Measurements from ENCODE around the gene TBC1D22A.
A peak's percentile ranks its signal among the peaks of the same experiment; 100 is the strongest.

TBC1D22A gene

GRCh38 chr22:47009304-47010101 is 247.1 kb downstream of the TBC1D22A start:
- TF ChIP-seq, protein P1, sequence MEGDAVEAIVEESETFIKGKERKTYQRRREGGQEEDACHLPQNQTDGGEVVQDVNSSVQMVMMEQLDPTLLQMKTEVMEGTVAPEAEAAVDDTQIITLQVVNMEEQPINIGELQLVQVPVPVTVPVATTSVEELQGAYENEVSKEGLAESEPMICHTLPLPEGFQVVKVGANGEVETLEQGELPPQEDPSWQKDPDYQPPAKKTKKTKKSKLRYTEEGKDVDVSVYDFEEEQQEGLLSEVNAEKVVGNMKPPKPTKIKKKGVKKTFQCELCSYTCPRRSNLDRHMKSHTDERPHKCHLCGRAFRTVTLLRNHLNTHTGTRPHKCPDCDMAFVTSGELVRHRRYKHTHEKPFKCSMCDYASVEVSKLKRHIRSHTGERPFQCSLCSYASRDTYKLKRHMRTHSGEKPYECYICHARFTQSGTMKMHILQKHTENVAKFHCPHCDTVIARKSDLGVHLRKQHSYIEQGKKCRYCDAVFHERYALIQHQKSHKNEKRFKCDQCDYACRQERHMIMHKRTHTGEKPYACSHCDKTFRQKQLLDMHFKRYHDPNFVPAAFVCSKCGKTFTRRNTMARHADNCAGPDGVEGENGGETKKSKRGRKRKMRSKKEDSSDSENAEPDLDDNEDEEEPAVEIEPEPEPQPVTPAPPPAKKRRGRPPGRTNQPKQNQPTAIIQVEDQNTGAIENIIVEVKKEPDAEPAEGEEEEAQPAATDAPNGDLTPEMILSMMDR (IDR thresholded peaks at IDR 0.05; ENCODE audit: low read depth, low read length, missing control alignments) = no peak
- in situ Hi-C loops (cut with HindIII; ENCODE audit: low pct_ligation_motif_present, low sequenced_read_pairs) = no loop called here
- DNase-seq = no peak
- peaks cover 5% of the 10 kb centered on the region for H3K36me3 ChIP-seq (replicated peaks)
- no peaks in the 10 kb centered on the region for H3K27me3 ChIP-seq (replicated peaks)
- H3K4me3 ChIP-seq (ENCODE audit: low read depth, low read length) = no peak overlapping the region
- H3K27ac ChIP-seq = no peak overlapping the region

DNA sequence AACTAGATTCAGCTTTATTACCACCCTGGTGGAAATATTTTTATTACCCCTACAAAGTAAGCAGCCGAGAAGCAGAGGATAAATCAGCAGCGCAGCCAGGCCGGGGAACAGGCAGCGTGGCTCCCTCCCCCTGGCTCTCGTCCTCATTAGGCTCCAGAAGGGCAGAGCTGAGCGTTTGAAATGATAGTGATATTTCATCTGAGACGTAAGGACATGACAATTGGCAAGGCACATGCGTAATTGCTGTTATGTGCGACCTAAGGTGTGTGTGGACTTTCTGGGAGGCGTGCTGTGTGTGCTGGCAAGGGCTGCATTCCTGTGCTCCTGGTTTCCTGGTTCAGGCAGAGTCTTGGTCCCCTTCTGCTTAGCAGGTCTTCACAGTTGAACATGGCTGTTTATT is 247.8 kb downstream of the TBC1D22A start:
- DNase-seq = no peak
- in situ Hi-C loops (cut with HindIII; ENCODE audit: low pct_ligation_motif_present, low sequenced_read_pairs) = no loop called here
- no peak overlapping the region for H3K4me3 ChIP-seq (ENCODE audit: low read depth, low read length)
- TF ChIP-seq, protein P1 (IDR thresholded peaks at IDR 0.05; ENCODE audit: low read depth, low read length, missing control alignments) = no peak
- H3K27ac ChIP-seq = no peak overlapping the region
- peaks cover 5% of the 10 kb centered on the region for H3K36me3 ChIP-seq (replicated peaks)
- no peaks in the 10 kb centered on the region for H3K27me3 ChIP-seq (replicated peaks)

DNA sequence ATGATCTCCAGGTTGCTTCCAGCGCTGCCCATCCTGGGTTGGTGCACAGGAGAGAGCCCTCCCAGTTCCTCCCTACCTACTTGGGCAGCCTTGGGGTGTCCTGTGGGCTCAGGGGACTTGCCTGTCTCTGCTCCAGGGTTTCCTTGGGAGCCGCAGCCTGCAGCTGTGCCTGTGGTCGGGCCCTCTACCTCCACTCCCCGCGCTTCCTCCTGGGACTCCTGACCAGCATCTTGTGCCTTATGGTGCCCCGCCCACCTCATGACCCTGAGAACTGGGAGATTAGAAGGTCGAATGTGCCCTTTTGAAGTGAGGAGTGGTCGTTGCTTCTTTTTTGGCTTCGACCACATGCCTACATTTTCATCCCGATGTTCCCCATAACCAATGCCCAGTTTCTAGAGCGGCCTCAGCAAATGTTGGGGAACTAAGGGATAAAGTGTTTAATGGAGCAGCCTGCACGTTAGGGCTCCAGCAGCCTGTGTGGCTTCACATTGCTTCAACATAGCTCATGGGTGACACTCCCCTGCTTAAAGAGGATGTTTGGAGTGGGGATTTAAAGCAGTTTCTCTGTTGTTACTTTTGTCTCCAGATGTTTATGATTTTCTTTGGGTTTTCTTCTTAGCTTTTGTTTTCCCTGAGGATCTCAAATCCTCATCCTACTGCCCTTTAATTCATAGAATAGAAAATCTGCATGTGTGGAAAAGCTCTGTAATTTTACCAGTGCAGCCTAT is 248.8 kb downstream of the TBC1D22A start:
- no peak overlapping the region for H3K4me3 ChIP-seq (ENCODE audit: low read depth, low read length)
- in situ Hi-C loops (cut with HindIII; ENCODE audit: low pct_ligation_motif_present, low sequenced_read_pairs) = no loop called here
- TF ChIP-seq, protein P1 (IDR thresholded peaks at IDR 0.05; ENCODE audit: low read depth, low read length, missing control alignments) = no peak
- H3K27me3 ChIP-seq (replicated peaks) = no peaks in the 10 kb centered on the region
- H3K27ac ChIP-seq = no peak overlapping the region
- DNase-seq = no peak
- peaks cover 5% of the 10 kb centered on the region for H3K36me3 ChIP-seq (replicated peaks)

DNA sequence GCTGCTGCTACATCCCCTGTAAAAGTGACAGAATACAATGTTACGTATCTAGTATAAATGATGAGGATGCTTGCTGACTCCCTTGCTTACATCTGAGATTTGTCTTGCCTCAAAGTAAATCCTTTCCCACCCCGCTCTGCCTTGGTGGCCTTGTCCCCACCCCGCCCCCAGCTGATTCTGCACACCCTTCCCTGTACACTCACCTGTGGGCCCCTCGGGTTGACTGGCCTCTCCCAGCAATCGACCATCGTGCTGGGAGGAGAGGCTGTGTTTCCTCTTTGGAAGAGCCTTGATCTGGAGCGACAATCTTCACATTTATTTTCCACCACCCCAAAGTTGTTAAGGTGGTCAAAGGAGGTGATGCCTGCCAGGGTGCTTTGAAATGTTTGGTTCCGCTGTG is 249.4 kb downstream of the TBC1D22A start:
- Histone ChIP-seq H3K36me3 (replicated peaks) (peaks cover 5% of the 10 kb centered on the region), H3K27me3 (replicated peaks) (no peaks in the 10 kb centered on the region), H3K4me3 (ENCODE audit: low read depth, low read length) (no peak overlapping the region), H3K27ac (no peak overlapping the region)
- TF ChIP-seq, protein P1 (IDR thresholded peaks at IDR 0.05; ENCODE audit: low read depth, low read length, missing control alignments) = no peak
- no peak for DNase-seq
- in situ Hi-C loops (cut with HindIII; ENCODE audit: low pct_ligation_motif_present, low sequenced_read_pairs) = no loop called here

DNA sequence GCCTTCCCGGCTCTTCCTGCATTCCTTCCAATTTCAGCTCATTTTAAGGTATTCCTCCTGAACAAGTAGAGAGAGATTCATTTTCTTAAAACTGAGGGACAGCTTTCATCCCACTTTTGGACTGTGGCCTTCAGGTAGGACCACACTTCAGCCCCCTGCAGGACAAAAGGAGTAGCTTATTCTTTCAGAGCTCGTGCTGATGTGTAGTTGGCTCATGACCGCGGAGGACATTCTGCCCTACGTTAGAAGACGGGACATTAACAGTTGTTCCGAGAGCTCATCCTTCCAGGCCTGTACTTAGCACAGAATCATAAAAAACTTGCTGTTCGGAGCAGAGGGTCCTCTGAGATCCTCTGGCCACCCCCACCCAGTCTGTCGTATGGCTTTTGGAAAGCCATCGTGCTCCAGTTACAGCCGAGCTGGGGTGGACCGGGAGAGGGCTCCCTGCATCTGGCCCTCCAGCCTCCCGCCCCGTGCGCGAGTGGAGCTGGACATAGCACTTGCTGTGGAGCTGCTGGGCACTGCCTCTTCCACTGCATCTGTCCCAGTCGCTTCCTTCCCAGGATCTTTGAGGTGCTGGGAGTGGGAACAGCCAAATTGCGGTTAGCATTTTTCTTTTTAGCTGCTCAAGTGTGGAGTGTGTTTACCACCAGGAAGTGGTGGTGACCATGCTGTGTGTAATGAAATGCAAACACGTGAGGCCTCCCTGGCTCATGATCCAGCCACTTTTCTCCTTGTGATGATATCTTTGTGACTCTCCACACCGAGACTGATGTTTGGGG is 250.3 kb downstream of the TBC1D22A start:
- peak; percentile 15 for DNase-seq
- in situ Hi-C loops (cut with HindIII; ENCODE audit: low pct_ligation_motif_present, low sequenced_read_pairs) = no loop called here
- TF ChIP-seq, protein P1 (IDR thresholded peaks at IDR 0.05; ENCODE audit: low read depth, low read length, missing control alignments) = peak; percentile 47
- no peak overlapping the region for H3K4me3 ChIP-seq (ENCODE audit: low read depth, low read length)
- no peak overlapping the region for H3K27ac ChIP-seq
- no peaks in the 10 kb centered on the region for H3K27me3 ChIP-seq (replicated peaks)
- peaks cover 5% of the 10 kb centered on the region for H3K36me3 ChIP-seq (replicated peaks)
